Measurements from ENCODE around the gene SCARF1.

Gene SCARF1

GRCh38 chr17:1638624-1639300, 6.8 kb downstream of the SCARF1 start:
- TF ChIP-seq CTCF (IDR thresholded peaks at IDR 0.05; ENCODE audit: unreplicated experiment in 3 of 3): no peak
- no peaks in the 10 kb centered on the region for H3K36me3 Mint-ChIP-seq (ENCODE audit: low read depth)
- H3K4me3 Mint-ChIP-seq: no peak overlapping the region
- peak overlapping the region in 1 of 3 experiments; percentile 80 for H3K27ac Mint-ChIP-seq
- H3K4me1 Mint-ChIP-seq: peaks cover 8% of the 10 kb centered on the region
- no peaks in the 10 kb centered on the region for H3K9me3 Mint-ChIP-seq
- H3K27me3 Mint-ChIP-seq (ENCODE audit: low read depth): peaks cover 15% of the 10 kb centered on the region

- peak overlapping the region; percentile 78 to 81 (median 80) for H3K27ac Mint-ChIP-seq
- H3K27me3 Mint-ChIP-seq (ENCODE audit: low read depth): peaks cover 15% of the 10 kb centered on the region
- peaks cover 8% of the 10 kb centered on the region for H3K4me1 Mint-ChIP-seq
- no peaks in the 10 kb centered on the region for H3K9me3 Mint-ChIP-seq
- H3K4me3 Mint-ChIP-seq: no peak overlapping the region
- TF ChIP-seq CTCF (IDR thresholded peaks at IDR 0.05; ENCODE audit: unreplicated experiment in 3 of 3): no peak
- no peaks in the 10 kb centered on the region for H3K36me3 Mint-ChIP-seq (ENCODE audit: low read depth)
Observed at GRCh38 chr17:1638171-1638590, 7.4 kb downstream of the SCARF1 start.

GRCh38 chr17:1636732-1637285, 8.7 kb downstream of the SCARF1 start:
- no peak for TF ChIP-seq CTCF (IDR thresholded peaks at IDR 0.05; ENCODE audit: unreplicated experiment in 3 of 3)
- H3K4me1 Mint-ChIP-seq: peaks cover 8% of the 10 kb centered on the region
- peaks cover 11% of the 10 kb centered on the region for H3K27me3 Mint-ChIP-seq (ENCODE audit: low read depth)
- H3K9me3 Mint-ChIP-seq: no peaks in the 10 kb centered on the region
- no peak overlapping the region for H3K4me3 Mint-ChIP-seq
- H3K36me3 Mint-ChIP-seq (ENCODE audit: low read depth): no peaks in the 10 kb centered on the region
- H3K27ac Mint-ChIP-seq: peak overlapping the region in 1 of 3 experiments; percentile 10

- no peak overlapping the region for H3K27ac Mint-ChIP-seq
- no peak for TF ChIP-seq CTCF (IDR thresholded peaks at IDR 0.05; ENCODE audit: unreplicated experiment in 3 of 3)
- H3K36me3 Mint-ChIP-seq (ENCODE audit: low read depth): no peaks in the 10 kb centered on the region
- H3K4me3 Mint-ChIP-seq: no peak overlapping the region
- peaks cover 20% of the 10 kb centered on the region for H3K27me3 Mint-ChIP-seq (ENCODE audit: low read depth)
- H3K4me1 Mint-ChIP-seq: peaks cover 8% of the 10 kb centered on the region
- H3K9me3 Mint-ChIP-seq: no peaks in the 10 kb centered on the region
Observed at GRCh38 chr17:1635675-1636465, 9.7 kb downstream of the SCARF1 start.

- Mint-ChIP-seq H3K9me3 (no peaks in the 10 kb centered on the region), H3K27ac (no peak overlapping the region), H3K36me3 (ENCODE audit: low read depth) (no peaks in the 10 kb centered on the region), H3K4me3 (no peak overlapping the region), H3K4me1 (peaks cover 12% of the 10 kb centered on the region), H3K27me3 (ENCODE audit: low read depth) (peaks cover 28% of the 10 kb centered on the region)
- no peak for TF ChIP-seq CTCF (IDR thresholded peaks at IDR 0.05; ENCODE audit: unreplicated experiment in 3 of 3)
Observed at GRCh38 chr17:1634841-1635650, 10.5 kb downstream of the SCARF1 start.
